Measurements from ENCODE around the gene TDO2.

The TDO2 gene

DNA sequence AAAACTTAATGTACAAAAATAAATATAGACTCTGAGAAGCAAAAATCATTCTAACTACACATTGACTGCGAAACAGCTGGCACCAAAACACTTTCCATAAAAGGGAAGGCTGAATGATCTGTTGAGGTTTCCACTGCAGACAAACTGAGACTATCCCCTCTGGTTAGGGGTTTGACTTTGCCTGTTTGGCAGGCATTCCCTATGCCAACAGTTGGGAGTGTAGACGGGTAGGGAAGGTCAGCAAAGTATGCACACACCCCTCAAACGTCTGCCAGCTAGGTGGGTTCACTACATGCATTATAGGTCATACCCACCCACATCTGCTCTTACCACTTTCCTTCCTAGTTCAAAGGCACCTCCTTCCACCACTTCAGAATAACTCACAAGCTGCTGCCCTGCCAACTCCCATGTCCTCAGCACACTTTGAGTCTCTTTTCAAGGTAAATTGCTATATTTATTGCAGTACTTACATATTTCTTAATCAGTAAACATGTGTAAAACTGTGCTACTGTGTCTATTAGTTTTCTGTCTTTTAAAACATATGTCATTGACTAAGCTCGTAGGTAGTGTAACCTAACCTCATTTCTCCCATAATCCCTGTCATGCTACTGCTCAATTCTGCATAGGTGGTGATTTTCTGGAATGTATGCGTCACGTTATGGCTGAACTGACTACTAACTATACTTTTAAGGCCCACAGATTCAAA, 37.7 kb downstream of the TDO2 start:
- no peak for DNase-seq (ENCODE audit: low spot score)
- TF ChIP-seq, protein P1, sequence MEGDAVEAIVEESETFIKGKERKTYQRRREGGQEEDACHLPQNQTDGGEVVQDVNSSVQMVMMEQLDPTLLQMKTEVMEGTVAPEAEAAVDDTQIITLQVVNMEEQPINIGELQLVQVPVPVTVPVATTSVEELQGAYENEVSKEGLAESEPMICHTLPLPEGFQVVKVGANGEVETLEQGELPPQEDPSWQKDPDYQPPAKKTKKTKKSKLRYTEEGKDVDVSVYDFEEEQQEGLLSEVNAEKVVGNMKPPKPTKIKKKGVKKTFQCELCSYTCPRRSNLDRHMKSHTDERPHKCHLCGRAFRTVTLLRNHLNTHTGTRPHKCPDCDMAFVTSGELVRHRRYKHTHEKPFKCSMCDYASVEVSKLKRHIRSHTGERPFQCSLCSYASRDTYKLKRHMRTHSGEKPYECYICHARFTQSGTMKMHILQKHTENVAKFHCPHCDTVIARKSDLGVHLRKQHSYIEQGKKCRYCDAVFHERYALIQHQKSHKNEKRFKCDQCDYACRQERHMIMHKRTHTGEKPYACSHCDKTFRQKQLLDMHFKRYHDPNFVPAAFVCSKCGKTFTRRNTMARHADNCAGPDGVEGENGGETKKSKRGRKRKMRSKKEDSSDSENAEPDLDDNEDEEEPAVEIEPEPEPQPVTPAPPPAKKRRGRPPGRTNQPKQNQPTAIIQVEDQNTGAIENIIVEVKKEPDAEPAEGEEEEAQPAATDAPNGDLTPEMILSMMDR (IDR thresholded peaks at IDR 0.05), result no peak
- no peak overlapping the region for H3K27ac ChIP-seq
- H3K4me3 ChIP-seq, result no peak overlapping the region

DNA sequence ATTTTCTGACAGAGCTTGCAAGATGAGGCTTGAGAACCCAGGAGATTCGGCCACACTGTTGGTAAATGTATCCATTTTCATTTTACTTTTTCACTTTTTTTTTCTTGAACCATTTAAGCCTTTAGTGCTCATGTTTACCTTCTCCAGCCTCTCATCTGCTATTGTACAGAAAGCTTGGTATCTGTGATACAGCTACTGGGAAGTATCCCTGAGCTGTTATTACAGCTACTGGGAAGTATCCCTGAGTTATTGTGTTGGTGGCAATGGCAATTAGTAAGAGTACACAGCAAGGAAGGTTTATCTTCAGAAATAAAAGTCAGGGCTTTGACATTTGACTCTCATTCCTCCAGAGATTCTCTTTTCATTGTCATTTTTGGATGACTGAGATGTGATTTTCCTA, 38.3 kb downstream of the TDO2 start:
- TF ChIP-seq, protein P1 (IDR thresholded peaks at IDR 0.05), result no peak
- Histone ChIP-seq H3K4me3 (no peak overlapping the region), H3K27ac (no peak overlapping the region)
- no peak for DNase-seq (ENCODE audit: low spot score)

DNA sequence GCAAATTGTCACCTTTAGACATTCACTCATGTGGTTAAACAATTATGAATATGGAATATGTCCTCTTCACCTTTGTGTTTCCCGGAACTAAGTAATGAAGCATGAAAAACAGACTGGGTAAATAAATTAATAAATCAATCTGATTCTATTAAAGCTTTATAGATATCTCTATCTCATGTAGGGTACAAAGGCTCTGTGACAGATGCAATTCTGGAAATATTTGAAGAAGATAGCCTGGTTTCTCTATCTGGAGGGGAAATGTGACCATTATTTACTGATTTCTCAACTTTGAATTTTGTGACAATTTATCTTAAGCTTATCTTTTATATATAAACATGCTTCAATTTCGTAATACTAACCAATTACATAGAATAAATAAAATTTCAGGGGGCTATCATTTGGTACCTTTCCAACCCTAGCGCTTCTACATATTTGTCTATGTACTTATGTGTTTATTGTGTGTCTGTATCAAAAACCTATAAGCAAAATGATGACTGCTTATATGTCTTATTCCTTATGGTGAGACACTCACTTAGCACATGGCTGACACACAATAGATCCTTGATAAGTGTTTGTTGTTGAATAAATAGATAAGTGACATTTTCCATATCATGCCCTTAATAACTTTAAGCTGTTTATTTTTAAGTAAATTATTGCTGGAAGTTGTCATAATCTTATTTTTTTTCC, 40.3 kb downstream of the TDO2 start:
- TF ChIP-seq, protein P1 (IDR thresholded peaks at IDR 0.05), result no peak
- no peak for DNase-seq (ENCODE audit: low spot score)
- H3K27ac ChIP-seq, result no peak overlapping the region
- H3K4me3 ChIP-seq, result no peak overlapping the region

DNA sequence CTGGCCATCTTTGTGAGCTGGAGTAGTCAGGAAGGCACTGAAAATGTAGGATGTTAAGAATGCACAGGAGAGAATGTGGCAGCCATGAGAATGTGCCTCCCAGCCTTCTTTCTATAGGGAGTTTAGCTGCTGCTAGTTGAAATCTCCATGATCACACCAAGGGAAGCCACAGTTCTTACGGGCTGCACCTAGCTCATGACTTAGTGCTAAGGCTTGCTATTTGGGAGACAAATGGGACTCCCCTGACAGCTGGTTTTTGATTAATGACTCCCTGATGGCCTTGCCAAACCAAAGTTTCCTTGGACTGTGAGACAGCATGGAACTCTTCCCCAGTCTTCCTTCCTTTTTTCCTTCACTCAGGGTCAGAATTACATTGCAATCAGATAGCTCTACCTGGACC, 41.0 kb downstream of the TDO2 start:
- Histone ChIP-seq H3K27ac (no peak overlapping the region), H3K4me3 (no peak overlapping the region)
- no peak for DNase-seq (ENCODE audit: low spot score)
- TF ChIP-seq, protein P1 (IDR thresholded peaks at IDR 0.05), result no peak

DNA sequence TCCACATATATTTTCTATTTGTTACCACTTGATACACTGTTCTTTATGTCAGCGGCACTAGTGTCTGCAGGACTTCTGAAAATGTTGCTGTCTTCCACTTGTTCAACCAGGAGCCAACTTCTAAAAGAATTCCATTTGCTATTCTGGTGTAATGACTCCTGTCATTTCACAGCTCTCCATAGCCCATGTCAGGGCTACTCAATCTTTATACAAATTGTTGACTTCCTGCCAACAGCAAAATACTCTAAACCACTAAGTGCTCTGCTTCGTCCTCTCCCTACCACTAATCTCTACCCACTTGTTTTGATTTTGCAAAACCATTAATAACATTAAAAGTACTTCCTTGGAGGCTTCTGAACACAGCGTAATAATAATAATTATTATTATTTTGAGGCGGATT, 43.0 kb downstream of the TDO2 start:
- no peak for DNase-seq (ENCODE audit: low spot score)
- H3K27ac ChIP-seq, result no peak overlapping the region
- no peak overlapping the region for H3K4me3 ChIP-seq
- TF ChIP-seq, protein P1 (IDR thresholded peaks at IDR 0.05), result no peak

DNA sequence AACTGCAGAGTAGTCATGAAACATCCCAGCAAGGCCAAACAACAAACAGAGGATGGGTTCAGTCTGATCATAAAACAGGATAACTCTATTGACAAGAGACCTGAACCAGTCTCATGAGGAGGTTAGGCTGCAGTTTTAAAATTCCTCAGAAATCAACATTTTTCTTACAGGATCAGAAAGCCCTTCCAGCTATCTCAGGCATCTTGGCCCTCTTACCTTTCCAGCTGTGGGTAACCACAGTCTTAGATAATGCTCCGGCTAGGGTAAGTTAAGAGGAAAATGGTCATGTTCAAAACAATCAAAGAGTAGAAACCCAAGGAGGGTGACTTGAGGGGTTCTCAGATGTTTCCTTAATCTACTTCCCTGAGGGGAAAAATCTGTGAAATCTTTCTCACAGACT, 45.0 kb downstream of the TDO2 start:
- TF ChIP-seq, protein P1 (IDR thresholded peaks at IDR 0.05), result no peak

DNA sequence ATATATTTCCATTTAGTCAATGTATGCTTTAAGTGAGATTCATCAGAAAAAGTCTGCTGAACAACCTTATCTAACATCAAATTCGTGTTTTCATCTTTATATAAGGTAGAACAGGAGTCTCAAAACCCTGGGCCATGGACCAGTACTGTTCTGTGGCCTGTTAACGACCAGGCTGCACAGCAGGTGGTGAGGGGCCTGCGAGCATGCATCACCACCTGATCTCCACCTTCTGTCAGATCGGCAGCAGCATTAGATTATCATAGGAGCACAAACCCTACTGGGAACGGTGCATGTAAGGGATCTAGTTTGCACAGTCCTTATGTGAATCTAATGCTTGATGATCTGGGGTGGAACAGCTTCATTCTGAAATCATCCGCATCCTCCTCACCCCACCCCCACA, 47.0 kb downstream of the TDO2 start:
- Histone ChIP-seq H3K4me3 (no peak overlapping the region), H3K27ac (no peak overlapping the region)
- no peak for DNase-seq (ENCODE audit: low spot score)
- TF ChIP-seq, protein P1 (IDR thresholded peaks at IDR 0.05), result no peak

More for the DNA sequence above, 45.0 kb downstream of the TDO2 start:
- no peak for DNase-seq (ENCODE audit: low spot score)
- Histone ChIP-seq H3K4me3 (no peak overlapping the region), H3K27ac (no peak overlapping the region)
